Activated naive CD8-positive, alpha-beta T cell treated with anti-CD3 and anti-CD28 coated beads for 36 hours (primary cell): ENCODE results near the gene DNAH3. TPM values are rescaled to one million over a fixed set of nuclear protein-coding genes. Genes with fewer than 3 reads are reported as not detected.
"Not testable (repeated sequence)": the region's sequence is repeated elsewhere in the genome, so short reads cannot be mapped to it uniquely, and the experiment has no call there.

Experiments
- DNase-seq: peaks from one replicate; pipeline ENCODE4 v3.0.0; 2021
- H3K27ac Mint-ChIP-seq: one replicate; pipeline ENCODE4 v1.8.0; 2022; ENCODE audit warnings: mild to moderate bottlenecking, moderate library complexity, mixed read lengths
- H3K27me3 Mint-ChIP-seq: one replicate; pipeline ENCODE4 v1.8.0; 2022; ENCODE audit warnings: mild to moderate bottlenecking, mixed read lengths
- H3K36me3 Mint-ChIP-seq: one replicate; pipeline ENCODE4 v1.8.0; 2021; ENCODE audit warnings: mild to moderate bottlenecking, mixed read lengths
- H3K4me1 Mint-ChIP-seq: one replicate; pipeline ENCODE4 v1.8.0; 2021; ENCODE audit warnings: mixed read lengths
- H3K4me3 Mint-ChIP-seq: one replicate; pipeline ENCODE4 v1.8.0; 2022; ENCODE audit warnings: mild to moderate bottlenecking, moderate library complexity, mixed read lengths
- H3K9me3 Mint-ChIP-seq: one replicate; pipeline ENCODE4 v1.8.0; 2022; ENCODE audit warnings: mixed read lengths
- total RNA-seq, 2 experiments: library from RNA; stranded (reverse); gene quantifications; one replicate each; pipeline ENCODE4 v1.2.3, GENCODE V29; 2021

DNAH3 gene
- total RNA-seq, 2 experiments from 2014 or later: not detected

GRCh38 chr16:21037168-21037567, 113.5 kb downstream of the DNAH3 start:
- Mint-ChIP-seq H3K36me3 (no peaks in the 10 kb centered on the region), H3K27ac (no peak overlapping the region), H3K27me3 (peaks cover 5% of the 10 kb centered on the region), H3K9me3 (no peaks in the 10 kb centered on the region), H3K4me1 (no peaks in the 10 kb centered on the region), H3K4me3 (no peak overlapping the region)
- no peak for DNase-seq

DNA sequence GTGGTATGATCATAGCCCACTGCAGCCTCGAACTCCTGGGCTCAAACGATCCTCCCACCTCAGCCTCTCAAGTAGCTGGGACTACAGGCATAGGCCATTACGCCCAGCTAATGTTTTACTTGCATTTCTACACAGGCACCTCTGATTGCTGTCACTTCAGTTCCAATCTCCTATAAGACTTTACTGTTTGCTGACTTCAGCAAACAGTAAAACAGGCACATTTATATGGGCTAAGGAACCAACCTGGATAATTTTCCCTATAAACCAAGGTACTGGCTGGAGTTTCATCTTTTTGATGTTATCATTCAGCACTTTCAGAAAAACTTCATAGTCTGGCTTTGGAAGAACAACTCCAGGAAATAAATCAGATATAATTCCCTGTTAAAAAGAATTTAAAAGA, 114.2 kb downstream of the DNAH3 start:
- H3K9me3 Mint-ChIP-seq: no peaks in the 10 kb centered on the region
- DNase-seq: no peak
- no peaks in the 10 kb centered on the region for H3K4me1 Mint-ChIP-seq
- no peak overlapping the region for H3K4me3 Mint-ChIP-seq
- H3K27me3 Mint-ChIP-seq: peaks cover 9% of the 10 kb centered on the region
- H3K27ac Mint-ChIP-seq: no peak overlapping the region
- H3K36me3 Mint-ChIP-seq: no peaks in the 10 kb centered on the region

DNA sequence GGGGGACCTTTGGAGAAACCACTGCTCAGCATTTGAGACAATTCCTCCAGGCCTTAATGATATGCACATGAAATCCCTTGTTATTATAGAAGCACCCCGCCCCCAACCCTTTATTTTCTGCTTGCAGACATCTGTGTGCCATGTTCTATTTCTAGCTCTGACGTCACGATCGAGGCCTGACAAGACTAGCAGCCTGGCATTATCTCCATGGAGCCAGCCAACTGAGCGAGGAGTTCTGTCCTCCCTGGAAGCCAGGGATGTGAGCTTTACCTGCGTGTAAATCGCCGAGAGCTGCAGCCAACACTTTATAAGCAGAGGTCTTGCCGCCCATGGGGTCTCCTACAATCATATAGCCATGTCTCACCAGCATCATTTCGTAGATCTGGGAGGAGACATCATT, 116.9 kb downstream of the DNAH3 start:
- H3K27me3 Mint-ChIP-seq: peaks cover 11% of the 10 kb centered on the region
- H3K27ac Mint-ChIP-seq: no peak overlapping the region
- no peaks in the 10 kb centered on the region for H3K9me3 Mint-ChIP-seq
- H3K4me3 Mint-ChIP-seq: no peak overlapping the region
- H3K36me3 Mint-ChIP-seq: no peaks in the 10 kb centered on the region
- no peaks in the 10 kb centered on the region for H3K4me1 Mint-ChIP-seq
- DNase-seq: no peak

GRCh38 chr16:21033264-21033663, 117.4 kb downstream of the DNAH3 start:
- Mint-ChIP-seq H3K27me3 (peaks cover 11% of the 10 kb centered on the region), H3K27ac (no peak overlapping the region), H3K36me3 (no peaks in the 10 kb centered on the region)

GRCh38 chr16:21028728-21029127, 121.9 kb downstream of the DNAH3 start:
- H3K4me3 Mint-ChIP-seq: no peak overlapping the region
- H3K27me3 Mint-ChIP-seq: peaks cover 7% of the 10 kb centered on the region
- H3K27ac Mint-ChIP-seq: no peak overlapping the region
- H3K36me3 Mint-ChIP-seq: no peaks in the 10 kb centered on the region
- H3K4me1 Mint-ChIP-seq: no peaks in the 10 kb centered on the region
- H3K9me3 Mint-ChIP-seq: no peaks in the 10 kb centered on the region
- no peak for DNase-seq

More at GRCh38 chr16:21033264-21033663, 117.4 kb downstream of the DNAH3 start:
- Mint-ChIP-seq H3K9me3 (no peaks in the 10 kb centered on the region), H3K4me3 (no peak overlapping the region), H3K4me1 (no peaks in the 10 kb centered on the region)
- DNase-seq: no peak

DNA sequence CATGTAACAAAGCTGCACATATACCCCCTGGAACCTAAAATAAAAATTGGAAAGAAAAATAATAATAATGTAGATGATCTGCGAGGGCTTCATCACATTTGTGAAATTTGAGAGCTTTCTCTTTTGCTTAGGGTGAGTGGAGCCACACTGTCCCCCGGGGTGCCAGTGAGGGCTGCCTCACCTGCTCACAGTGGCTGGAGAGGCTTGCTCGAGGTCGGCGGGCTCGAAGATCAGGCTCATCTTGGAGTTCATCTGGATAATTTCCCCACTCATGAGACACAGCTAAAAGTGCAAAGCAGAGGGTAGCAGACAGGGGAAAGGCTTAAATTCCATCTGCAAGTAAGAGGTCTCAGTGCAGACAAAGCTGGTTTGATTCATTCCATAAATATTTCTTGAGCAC, 123.8 kb downstream of the DNAH3 start:
- Mint-ChIP-seq H3K9me3 (no peaks in the 10 kb centered on the region), H3K27me3 (peaks cover 6% of the 10 kb centered on the region), H3K36me3 (no peaks in the 10 kb centered on the region), H3K4me1 (peaks cover 7% of the 10 kb centered on the region), H3K4me3 (no peak overlapping the region), H3K27ac (no peak overlapping the region)
- DNase-seq: no peak

- H3K36me3 Mint-ChIP-seq: no peaks in the 10 kb centered on the region
- no peak overlapping the region for H3K27ac Mint-ChIP-seq
- H3K4me3 Mint-ChIP-seq: no peak overlapping the region
- H3K27me3 Mint-ChIP-seq: peaks cover 9% of the 10 kb centered on the region
- DNase-seq: no peak
- no peaks in the 10 kb centered on the region for H3K9me3 Mint-ChIP-seq
- peaks cover 7% of the 10 kb centered on the region for H3K4me1 Mint-ChIP-seq
Observed at GRCh38 chr16:21023509-21024202, 127.0 kb downstream of the DNAH3 start.

GRCh38 chr16:21021316-21021715, 129.3 kb downstream of the DNAH3 start:
- H3K4me3 Mint-ChIP-seq: no peak overlapping the region
- H3K36me3 Mint-ChIP-seq: no peaks in the 10 kb centered on the region
- H3K9me3 Mint-ChIP-seq: no peaks in the 10 kb centered on the region
- peaks cover 7% of the 10 kb centered on the region for H3K4me1 Mint-ChIP-seq
- no peak overlapping the region for H3K27ac Mint-ChIP-seq
- H3K27me3 Mint-ChIP-seq: peaks cover 13% of the 10 kb centered on the region
- no peak for DNase-seq

DNA sequence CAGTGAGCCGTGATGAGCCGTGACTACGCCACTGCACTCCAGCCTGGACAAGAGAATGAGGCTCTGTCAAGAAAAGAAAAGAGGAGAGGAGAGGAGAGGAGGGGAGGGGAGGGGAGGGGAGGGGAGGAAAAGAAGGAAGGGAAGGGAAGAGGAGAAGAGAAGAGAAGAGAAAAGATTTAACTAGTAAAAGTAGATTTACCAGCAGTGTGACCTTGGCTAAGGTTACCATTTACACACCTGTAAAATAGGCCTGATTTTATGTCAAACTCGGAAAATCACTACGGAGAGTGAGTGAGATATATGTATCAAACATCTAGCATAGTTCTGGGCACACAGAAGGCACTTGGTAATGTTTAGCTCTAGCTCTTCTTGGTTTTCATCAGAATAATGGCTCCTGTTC, 140.8 kb downstream of the DNAH3 start:
- no peak for DNase-seq
- Mint-ChIP-seq H3K27ac (no peak overlapping the region), H3K4me3 (no peak overlapping the region), H3K9me3 (peaks cover 3% of the 10 kb centered on the region), H3K27me3 (peaks cover 32% of the 10 kb centered on the region), H3K4me1 (no peaks in the 10 kb centered on the region), H3K36me3 (no peaks in the 10 kb centered on the region)

DNA sequence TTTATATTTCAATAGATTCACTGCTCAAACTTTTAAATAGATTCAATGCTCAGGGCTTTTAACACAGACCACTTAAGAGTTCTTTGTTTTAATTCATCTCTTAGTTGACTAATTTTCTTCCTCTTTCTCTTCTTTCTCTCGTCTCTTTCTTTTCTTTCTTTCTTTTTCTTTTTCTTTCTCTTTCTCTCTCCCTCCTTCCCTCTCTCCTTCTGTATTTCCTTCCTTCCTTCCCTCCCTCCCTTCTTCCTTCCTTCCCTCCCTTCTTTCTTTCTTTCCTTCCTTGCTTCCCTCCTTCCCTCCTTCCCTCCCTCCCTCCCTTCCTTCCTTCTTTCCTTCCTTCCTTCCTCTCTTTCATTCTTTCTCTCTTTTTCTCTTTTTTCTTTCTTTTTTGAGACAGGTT, 145.6 kb downstream of the DNAH3 start:
- Mint-ChIP-seq H3K4me3 (no peak overlapping the region), H3K36me3 (no peaks in the 10 kb centered on the region), H3K4me1 (peaks cover 2% of the 10 kb centered on the region), H3K9me3 (no peaks in the 10 kb centered on the region), H3K27me3 (peaks cover 20% of the 10 kb centered on the region), H3K27ac (no peak overlapping the region)
- no peak for DNase-seq

DNA sequence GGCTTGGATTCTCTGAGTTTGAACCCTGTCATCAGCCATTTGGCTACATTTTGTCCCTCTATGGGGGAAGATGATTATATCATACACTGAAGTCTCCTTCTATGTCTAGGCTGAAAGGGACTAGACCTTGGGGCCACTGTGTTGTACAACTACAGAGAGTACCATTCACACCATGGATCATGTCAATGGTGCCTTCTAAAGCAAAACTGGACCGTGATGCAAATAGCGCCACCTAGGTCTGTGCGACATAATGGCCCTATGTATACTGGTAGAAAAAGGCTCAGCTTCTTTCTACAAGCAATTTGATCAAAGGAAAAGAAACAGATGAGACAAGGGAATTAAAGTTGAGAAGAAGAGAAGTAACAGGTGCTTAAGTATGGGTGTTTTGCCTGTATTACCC, 149.4 kb downstream of the DNAH3 start:
- Mint-ChIP-seq H3K4me3 (no peak overlapping the region), H3K27ac (no peak overlapping the region), H3K9me3 (no peaks in the 10 kb centered on the region), H3K27me3 (peaks cover 15% of the 10 kb centered on the region), H3K36me3 (no peaks in the 10 kb centered on the region), H3K4me1 (peaks cover 2% of the 10 kb centered on the region)
- no peak for DNase-seq

- H3K36me3 Mint-ChIP-seq: no peaks in the 10 kb centered on the region
- H3K27ac Mint-ChIP-seq: no peak overlapping the region
- DNase-seq: no peak
- H3K4me1 Mint-ChIP-seq: peaks cover 2% of the 10 kb centered on the region
- H3K4me3 Mint-ChIP-seq: no peak overlapping the region
- no peaks in the 10 kb centered on the region for H3K27me3 Mint-ChIP-seq
- H3K9me3 Mint-ChIP-seq: no peaks in the 10 kb centered on the region
Observed at GRCh38 chr16:20997147-20997546, 153.5 kb downstream of the DNAH3 start.

DNA sequence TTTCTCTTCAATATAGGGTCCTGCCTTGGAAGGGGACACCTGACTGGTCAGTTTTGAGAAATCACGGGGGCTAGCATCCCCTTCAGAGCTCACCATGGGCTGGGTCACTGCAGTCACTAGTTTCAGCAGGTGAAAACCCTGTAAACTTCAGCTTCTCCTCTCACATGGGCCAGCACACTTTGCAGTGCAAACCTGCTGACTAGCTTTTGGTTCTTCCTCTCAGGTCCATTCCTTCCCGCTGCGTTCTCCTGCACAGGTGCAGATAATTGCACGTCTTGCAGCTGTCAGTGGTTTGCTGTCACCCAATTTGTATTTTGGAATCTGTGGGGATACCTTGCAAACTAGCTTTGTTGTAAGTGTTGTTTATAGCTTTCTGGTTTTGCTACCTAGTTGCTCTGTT, 154.9 kb downstream of the DNAH3 start:
- DNase-seq: no peak
- Mint-ChIP-seq H3K9me3 (no peaks in the 10 kb centered on the region), H3K27me3 (no peaks in the 10 kb centered on the region), H3K4me3 (no peak overlapping the region), H3K36me3 (no peaks in the 10 kb centered on the region), H3K4me1 (no peaks in the 10 kb centered on the region), H3K27ac (no peak overlapping the region)

DNA sequence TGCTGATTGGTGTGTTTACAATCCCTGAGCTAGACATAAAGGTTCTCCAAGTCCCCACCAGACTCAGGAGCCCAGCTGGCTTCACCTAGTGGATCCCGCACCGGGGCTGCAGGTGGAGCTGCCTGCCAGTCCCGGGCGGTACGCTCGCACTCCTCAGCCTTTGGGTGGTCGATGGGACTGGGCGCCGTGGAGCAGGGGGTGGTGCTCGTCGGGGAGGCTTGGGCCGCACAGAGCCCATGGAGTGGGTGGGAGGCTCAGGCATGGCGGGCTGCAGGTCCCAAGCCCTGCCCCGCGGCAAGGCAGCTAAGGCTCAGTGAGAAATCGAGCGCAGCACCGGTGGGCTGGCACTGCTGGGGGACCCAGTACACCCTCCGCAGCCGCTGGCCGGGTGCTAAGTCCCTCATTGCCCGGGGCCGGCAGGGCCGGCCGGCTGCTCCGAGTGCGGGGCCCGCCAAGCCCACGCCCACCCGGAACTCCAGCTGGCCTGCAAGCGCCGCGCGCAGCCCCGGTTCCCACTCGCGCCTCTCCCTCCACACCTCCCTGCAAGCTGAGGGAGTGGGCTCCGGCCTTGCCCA, 161.1 kb downstream of the DNAH3 start:
- not testable (repeated sequence) for H3K36me3 Mint-ChIP-seq, H3K4me1 Mint-ChIP-seq, DNase-seq, H3K4me3 Mint-ChIP-seq, H3K9me3 Mint-ChIP-seq, H3K27ac Mint-ChIP-seq, H3K27me3 Mint-ChIP-seq

- Mint-ChIP-seq H3K4me1 (no peaks in the 10 kb centered on the region), H3K36me3 (no peaks in the 10 kb centered on the region), H3K4me3 (no peak overlapping the region), H3K27ac (no peak overlapping the region), H3K9me3 (no peaks in the 10 kb centered on the region), H3K27me3 (no peaks in the 10 kb centered on the region)
- no peak for DNase-seq
Observed at GRCh38 chr16:20987049-20987448, 163.6 kb downstream of the DNAH3 start.

- DNase-seq: no peak
- H3K27me3 Mint-ChIP-seq: peaks cover 3% of the 10 kb centered on the region
- H3K4me3 Mint-ChIP-seq: no peak overlapping the region
- H3K9me3 Mint-ChIP-seq: no peaks in the 10 kb centered on the region
- no peaks in the 10 kb centered on the region for H3K36me3 Mint-ChIP-seq
- H3K4me1 Mint-ChIP-seq: no peaks in the 10 kb centered on the region
- no peak overlapping the region for H3K27ac Mint-ChIP-seq
Observed at GRCh38 chr16:20984019-20984418, 166.6 kb downstream of the DNAH3 start.
